ENCODE data around the gene PIEZO1.
"Not testable (repeated sequence)": the region's sequence is repeated elsewhere in the genome, so short reads cannot be mapped to it uniquely, and the experiment has no call there.

The PIEZO1 gene

GRCh38 chr16:88785106-88785924 lies at the start of gene PIEZO1:
TSS of gene PIEZO1 (minus strand) at chr16:88785220. CDS start at chr16:88784964, 256 bp downstream.
- no peaks in the 10 kb centered on the region for H3K9me3 Mint-ChIP-seq
- H3K4me1 Mint-ChIP-seq, result peaks cover 44% of the 10 kb centered on the region
- no peaks in the 10 kb centered on the region for H3K36me3 Mint-ChIP-seq
- H3K4me3 Mint-ChIP-seq, result peak within 1 kb of the TSS; percentile 82
- peak within 1 kb of the TSS; percentile 83 for H3K27ac Mint-ChIP-seq
- no peaks in the 10 kb centered on the region for H3K27me3 Mint-ChIP-seq

GRCh38 chr16:88834670-88835069 lies 49.6 kb upstream of the PIEZO1 start:
- H3K4me3 Mint-ChIP-seq, result no peak overlapping the region

GRCh38 chr16:88833086-88833485 lies 48.1 kb upstream of the PIEZO1 start:
- Mint-ChIP-seq H3K27me3 (no peaks in the 10 kb centered on the region), H3K4me1 (no peaks in the 10 kb centered on the region), H3K27ac (no peak overlapping the region), H3K36me3 (no peaks in the 10 kb centered on the region), H3K4me3 (no peak overlapping the region), H3K9me3 (no peaks in the 10 kb centered on the region)

More at GRCh38 chr16:88834670-88835069, 49.6 kb upstream of the PIEZO1 start:
- Mint-ChIP-seq H3K36me3 (no peaks in the 10 kb centered on the region), H3K4me1 (no peaks in the 10 kb centered on the region), H3K9me3 (no peaks in the 10 kb centered on the region), H3K27ac (no peak overlapping the region), H3K27me3 (no peaks in the 10 kb centered on the region)

- Mint-ChIP-seq H3K27me3 (no peaks in the 10 kb centered on the region), H3K9me3 (no peaks in the 10 kb centered on the region), H3K4me1 (no peaks in the 10 kb centered on the region), H3K4me3 (no peak overlapping the region), H3K27ac (no peak overlapping the region), H3K36me3 (no peaks in the 10 kb centered on the region)
These were observed 46.8 kb upstream of the PIEZO1 start for GRCh38 chr16:88831838-88832237.

GRCh38 chr16:88830783-88831182 lies 45.8 kb upstream of the PIEZO1 start:
- H3K4me3 Mint-ChIP-seq, result no peak overlapping the region
- H3K4me1 Mint-ChIP-seq, result no peaks in the 10 kb centered on the region
- no peak overlapping the region for H3K27ac Mint-ChIP-seq
- no peaks in the 10 kb centered on the region for H3K36me3 Mint-ChIP-seq
- no peaks in the 10 kb centered on the region for H3K27me3 Mint-ChIP-seq
- no peaks in the 10 kb centered on the region for H3K9me3 Mint-ChIP-seq

- Mint-ChIP-seq H3K4me1 (no peaks in the 10 kb centered on the region), H3K9me3 (no peaks in the 10 kb centered on the region), H3K27ac (no peak overlapping the region), H3K4me3 (no peak overlapping the region), H3K27me3 (no peaks in the 10 kb centered on the region), H3K36me3 (no peaks in the 10 kb centered on the region)
These were observed 45.2 kb upstream of the PIEZO1 start for GRCh38 chr16:88830258-88830657.

- Mint-ChIP-seq H3K9me3 (no peaks in the 10 kb centered on the region), H3K27ac (no peak overlapping the region), H3K27me3 (no peaks in the 10 kb centered on the region), H3K4me1 (no peaks in the 10 kb centered on the region), H3K4me3 (no peak overlapping the region), H3K36me3 (no peaks in the 10 kb centered on the region)
These were observed 43.7 kb upstream of the PIEZO1 start for GRCh38 chr16:88828711-88829110.

GRCh38 chr16:88827727-88828126 lies 42.7 kb upstream of the PIEZO1 start:
- no peak overlapping the region for H3K27ac Mint-ChIP-seq
- no peaks in the 10 kb centered on the region for H3K27me3 Mint-ChIP-seq
- H3K4me3 Mint-ChIP-seq, result no peak overlapping the region
- H3K36me3 Mint-ChIP-seq, result no peaks in the 10 kb centered on the region
- no peaks in the 10 kb centered on the region for H3K4me1 Mint-ChIP-seq
- no peaks in the 10 kb centered on the region for H3K9me3 Mint-ChIP-seq

GRCh38 chr16:88826070-88826840 lies 41.2 kb upstream of the PIEZO1 start:
- Mint-ChIP-seq H3K4me1 (no peaks in the 10 kb centered on the region), H3K36me3 (no peaks in the 10 kb centered on the region), H3K27me3 (no peaks in the 10 kb centered on the region), H3K9me3 (no peaks in the 10 kb centered on the region), H3K4me3 (no peak overlapping the region), H3K27ac (no peak overlapping the region)

GRCh38 chr16:88825146-88825545 lies 40.1 kb upstream of the PIEZO1 start:
- Mint-ChIP-seq H3K36me3 (no peaks in the 10 kb centered on the region), H3K4me1 (no peaks in the 10 kb centered on the region), H3K27ac (no peak overlapping the region)

GRCh38 chr16:88824256-88825077 lies 39.4 kb upstream of the PIEZO1 start:
- Mint-ChIP-seq H3K9me3 (no peaks in the 10 kb centered on the region), H3K27ac (no peak overlapping the region), H3K4me1 (no peaks in the 10 kb centered on the region), H3K36me3 (no peaks in the 10 kb centered on the region), H3K4me3 (no peak overlapping the region), H3K27me3 (no peaks in the 10 kb centered on the region)

More at GRCh38 chr16:88825146-88825545, 40.1 kb upstream of the PIEZO1 start:
- no peaks in the 10 kb centered on the region for H3K27me3 Mint-ChIP-seq
- H3K9me3 Mint-ChIP-seq, result no peaks in the 10 kb centered on the region
- no peak overlapping the region for H3K4me3 Mint-ChIP-seq

GRCh38 chr16:88823646-88824045 lies 38.6 kb upstream of the PIEZO1 start:
- not testable (repeated sequence) for H3K36me3 Mint-ChIP-seq, H3K4me3 Mint-ChIP-seq, H3K4me1 Mint-ChIP-seq, H3K9me3 Mint-ChIP-seq, H3K27ac Mint-ChIP-seq, H3K27me3 Mint-ChIP-seq

- H3K4me1 Mint-ChIP-seq, result no peaks in the 10 kb centered on the region
- H3K27me3 Mint-ChIP-seq, result no peaks in the 10 kb centered on the region
- H3K4me3 Mint-ChIP-seq, result no peak overlapping the region
- H3K27ac Mint-ChIP-seq, result no peak overlapping the region
- H3K36me3 Mint-ChIP-seq, result no peaks in the 10 kb centered on the region
- no peaks in the 10 kb centered on the region for H3K9me3 Mint-ChIP-seq
These were observed 37.4 kb upstream of the PIEZO1 start for GRCh38 chr16:88822281-88823040.

GRCh38 chr16:88821168-88821850 lies 36.3 kb upstream of the PIEZO1 start:
- H3K4me3 Mint-ChIP-seq, result no peak overlapping the region
- no peaks in the 10 kb centered on the region for H3K4me1 Mint-ChIP-seq
- H3K9me3 Mint-ChIP-seq, result no peaks in the 10 kb centered on the region
- no peaks in the 10 kb centered on the region for H3K27me3 Mint-ChIP-seq
- H3K27ac Mint-ChIP-seq, result no peak overlapping the region
- H3K36me3 Mint-ChIP-seq, result no peaks in the 10 kb centered on the region
